Activated T-cell treated with anti-CD3 and anti-CD28 coated beads, Interleukin-2, amount 50 U/mL, for 1 hour (primary cell): ENCODE measurements around the gene GUK1.
A peak's percentile ranks its signal among the peaks of the same experiment; 100 is the strongest.

ENCODE experiments used
- DNase-seq: peaks from one replicate; pipeline ENCODE4 v3.0.0-alpha.2; 2020

Gene GUK1

DNA sequence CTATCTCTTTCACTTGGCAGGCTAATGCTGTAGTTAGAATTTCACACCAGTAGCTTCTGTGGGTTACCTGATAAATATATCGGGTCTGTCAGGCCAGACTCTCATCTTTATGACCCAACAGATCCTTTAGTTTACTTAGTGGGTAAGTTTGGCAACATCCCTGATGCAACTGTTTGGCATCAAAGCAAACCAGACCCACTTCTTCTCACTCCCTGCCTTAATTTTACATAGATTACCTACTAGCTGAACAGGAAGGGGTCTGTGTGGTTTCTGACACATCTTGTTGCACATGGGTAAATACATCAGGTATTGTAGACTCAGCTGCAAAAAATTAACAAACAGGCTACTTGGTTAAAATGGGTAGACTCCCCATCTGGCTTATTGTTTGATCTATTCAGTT is 3.2 kb upstream of the GUK1 start:
- DNase-seq = no peak

- no peak for DNase-seq
Observed at GRCh38 chr1:228139406-228139930, 611 bp upstream of the GUK1 start.

DNA sequence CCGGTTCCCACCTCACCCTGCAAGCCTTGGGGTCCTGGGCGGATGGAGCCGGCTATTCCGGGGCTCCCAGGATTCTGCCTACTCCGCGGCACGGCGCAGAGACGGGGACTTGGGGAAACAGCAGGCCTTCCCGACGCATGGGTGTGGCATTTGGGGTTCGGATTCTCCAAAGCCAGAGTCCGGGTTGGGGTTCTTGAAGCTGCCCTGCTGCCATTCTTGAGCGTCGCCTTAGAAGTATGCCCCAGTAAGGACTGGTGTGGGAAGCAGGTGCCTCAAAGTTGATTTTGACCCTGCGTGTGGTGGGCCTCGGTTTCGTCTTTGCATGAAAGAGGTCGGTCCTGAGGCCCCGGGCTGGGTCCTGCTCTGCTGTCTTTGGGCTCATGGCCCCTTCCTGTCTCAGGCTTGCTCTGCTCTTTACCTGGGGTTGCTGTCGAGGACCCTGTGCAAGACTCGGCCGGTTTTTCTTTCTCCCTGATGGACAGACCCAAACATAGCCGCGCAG is 696 bp downstream of the GUK1 start:
- DNase-seq = no peak

- peak; percentile 27 for DNase-seq
Observed at GRCh38 chr1:228141226-228142044, 1.4 kb downstream of the GUK1 start.

- DNase-seq = peak; percentile 26
Observed at GRCh38 chr1:228142155-228142691, 2.1 kb downstream of the GUK1 start.

DNA sequence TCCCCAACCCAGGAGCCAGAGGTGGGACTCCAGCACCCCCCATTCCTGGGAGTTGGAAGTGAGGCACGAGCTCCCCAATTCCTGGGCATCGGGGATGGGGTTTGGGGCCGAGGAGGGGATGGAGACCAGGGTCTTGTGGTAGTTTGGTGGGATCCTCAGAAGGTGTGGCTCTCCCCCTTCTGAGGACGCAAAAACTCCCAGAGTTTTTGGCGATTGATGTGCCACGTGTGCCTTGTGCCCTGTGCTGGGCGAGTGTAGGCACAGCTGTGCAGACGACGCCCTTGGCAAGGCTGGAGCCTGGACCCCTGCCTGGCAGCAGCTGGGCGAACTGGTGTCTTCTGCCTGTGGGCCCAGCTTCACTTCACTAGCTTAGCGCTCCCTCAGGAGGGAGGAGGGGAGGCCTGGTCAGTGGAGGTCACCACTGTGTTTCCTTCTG is 2.6 kb downstream of the GUK1 start:
- no peak for DNase-seq

DNA sequence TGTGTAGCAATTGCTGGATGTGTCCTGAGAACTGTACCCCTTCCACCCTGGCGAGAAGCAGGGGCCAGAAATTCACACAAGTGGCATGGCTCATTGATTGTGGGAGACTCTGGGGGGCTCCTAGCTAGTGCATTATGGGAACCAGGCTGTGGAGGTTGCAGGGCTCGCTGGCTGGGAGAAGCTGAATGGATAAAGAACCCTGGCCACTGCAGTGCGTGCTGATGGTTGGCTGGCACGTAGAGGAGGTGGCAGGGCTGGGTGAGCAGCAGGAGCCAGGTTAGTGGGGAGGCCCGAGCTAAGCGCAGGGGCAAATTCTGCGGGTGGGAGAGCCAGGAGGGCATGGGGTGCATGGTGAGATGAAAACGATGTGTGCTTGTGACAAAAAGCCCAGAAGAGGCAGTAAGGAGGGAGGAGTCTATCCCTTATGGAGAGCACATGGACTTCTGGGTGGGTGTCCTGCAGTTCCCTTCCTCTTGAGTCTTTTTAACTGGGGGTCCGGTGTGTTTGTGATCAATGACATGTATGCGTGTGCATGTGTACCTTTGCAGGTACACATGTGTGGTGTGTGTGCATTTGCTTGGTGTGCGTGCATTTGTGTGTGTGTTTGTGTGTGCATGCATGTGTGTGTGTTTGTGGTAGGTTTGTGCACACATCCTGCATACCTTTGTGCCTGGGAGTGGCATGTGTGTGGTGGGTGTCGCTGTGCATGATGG is 3.6 kb downstream of the GUK1 start:
- DNase-seq = no peak

DNA sequence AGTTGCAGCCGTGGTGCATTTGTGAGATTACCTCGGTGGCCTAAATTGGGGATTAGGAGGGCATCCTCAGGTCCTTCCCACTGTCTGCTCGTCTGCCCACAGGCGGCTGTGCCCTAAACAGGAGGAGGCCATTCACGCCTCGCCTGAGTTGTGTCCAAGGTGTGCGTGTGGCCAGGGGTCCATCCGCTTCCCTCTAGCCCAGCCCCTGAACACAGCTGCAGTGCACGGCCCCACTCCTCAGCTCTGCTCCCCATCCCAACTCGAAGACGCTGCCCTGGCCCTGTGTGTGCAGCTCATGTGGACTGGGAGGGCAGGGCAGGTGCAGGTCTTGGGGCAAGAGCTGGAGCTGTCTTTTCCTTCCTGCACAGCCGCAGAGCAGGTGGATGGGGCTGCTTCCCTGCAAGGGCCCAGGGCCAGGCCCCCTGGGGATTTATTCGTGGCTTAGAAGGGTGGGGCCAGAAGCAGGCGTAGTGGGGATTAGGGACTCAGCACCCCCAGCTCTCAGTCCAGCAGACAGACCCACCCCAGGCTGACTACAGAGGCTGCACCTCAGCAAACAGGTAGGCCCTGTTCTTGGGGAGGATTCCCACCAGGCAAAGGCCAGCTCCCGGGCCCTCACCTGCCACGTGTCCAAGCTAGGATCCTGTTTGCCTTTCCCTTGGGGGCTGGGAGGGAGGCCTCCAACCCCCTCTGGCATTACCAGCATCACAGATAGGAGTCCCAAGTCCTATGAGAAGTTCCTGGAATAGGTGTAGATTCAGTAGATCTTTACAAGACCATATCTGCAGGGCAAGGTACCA is 4.3 kb downstream of the GUK1 start:
- DNase-seq = peak; percentile 18

DNA sequence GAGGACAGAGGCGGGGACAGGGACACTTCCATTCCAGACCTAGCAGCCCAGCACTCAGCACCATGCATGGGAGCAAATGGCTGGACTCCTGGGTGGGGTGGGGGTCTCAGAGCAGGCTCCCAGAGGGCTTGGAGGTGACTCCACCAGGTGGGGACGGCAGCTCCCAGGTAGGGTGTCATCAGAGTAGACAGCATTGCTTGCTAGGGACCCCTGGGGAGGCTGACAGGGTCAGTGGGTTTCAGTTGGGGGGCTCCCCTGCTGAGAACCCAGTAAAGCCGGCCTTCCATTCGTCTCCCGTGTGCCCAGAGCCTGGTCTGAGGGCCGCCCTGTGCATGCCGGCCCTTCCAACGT is 4.9 kb downstream of the GUK1 start:
- DNase-seq = no peak

- peak; percentile 15 for DNase-seq
Observed at GRCh38 chr1:228145463-228146416, 5.7 kb downstream of the GUK1 start.

DNA sequence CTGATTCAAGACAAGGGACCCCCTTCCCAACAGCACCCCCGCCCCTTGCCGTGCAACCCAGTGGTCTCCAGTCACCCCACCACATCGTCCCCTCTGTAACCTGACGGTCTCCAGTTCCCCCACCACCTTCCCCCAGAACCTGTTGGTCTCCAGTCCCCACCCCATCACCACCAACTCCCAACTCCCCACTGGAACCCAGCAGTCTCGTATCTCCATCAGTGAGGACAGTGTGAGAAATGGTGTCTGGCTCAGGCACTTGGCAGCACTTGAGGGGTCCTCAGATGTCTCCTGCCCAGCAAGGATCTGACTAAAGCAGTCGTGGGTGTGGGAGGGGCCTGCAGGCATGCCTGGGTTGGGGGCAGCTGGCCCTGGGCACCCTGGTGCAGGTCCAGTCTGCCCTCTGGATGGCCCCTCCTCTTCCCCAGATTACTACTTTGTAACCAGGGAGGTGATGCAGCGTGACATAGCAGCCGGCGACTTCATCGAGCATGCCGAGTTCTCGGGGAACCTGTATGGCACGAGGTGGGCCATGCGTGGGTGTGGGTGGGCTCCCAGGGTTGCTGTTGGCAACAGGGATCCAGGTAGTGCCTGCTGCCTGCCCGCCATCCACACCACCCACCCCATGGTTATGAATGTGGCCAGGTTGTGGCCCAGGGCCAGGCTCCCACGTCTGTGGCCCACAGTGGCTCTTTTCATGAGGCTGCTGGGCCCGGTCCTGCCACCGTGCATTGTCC is 6.5 kb downstream of the GUK1 start:
- DNase-seq = no peak

DNA sequence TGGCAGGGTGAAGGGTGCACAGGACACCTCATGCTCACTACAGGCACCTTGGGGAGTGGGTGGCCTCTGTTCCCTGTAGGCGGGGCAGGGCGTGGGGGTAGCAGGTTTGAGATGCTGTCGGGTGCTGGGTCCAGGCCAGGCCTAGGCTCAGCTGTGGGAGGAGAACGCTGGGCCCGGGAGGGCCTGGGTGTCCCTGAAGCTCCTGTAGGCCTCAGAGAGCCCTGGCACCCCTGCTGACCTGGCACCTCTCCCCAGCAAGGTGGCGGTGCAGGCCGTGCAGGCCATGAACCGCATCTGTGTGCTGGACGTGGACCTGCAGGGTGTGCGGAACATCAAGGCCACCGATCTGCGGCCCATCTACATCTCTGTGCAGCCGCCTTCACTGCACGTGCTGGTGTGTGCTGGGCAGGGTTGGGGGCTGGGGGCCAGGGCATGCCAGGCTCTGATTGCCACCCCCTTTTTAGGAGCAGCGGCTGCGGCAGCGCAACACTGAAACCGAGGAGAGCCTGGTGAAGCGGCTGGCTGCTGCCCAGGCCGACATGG is 7.1 kb downstream of the GUK1 start:
- peak; percentile 17 for DNase-seq

GRCh38 chr1:228147768-228148167 is 7.7 kb downstream of the GUK1 start:
- no peak for DNase-seq

DNA sequence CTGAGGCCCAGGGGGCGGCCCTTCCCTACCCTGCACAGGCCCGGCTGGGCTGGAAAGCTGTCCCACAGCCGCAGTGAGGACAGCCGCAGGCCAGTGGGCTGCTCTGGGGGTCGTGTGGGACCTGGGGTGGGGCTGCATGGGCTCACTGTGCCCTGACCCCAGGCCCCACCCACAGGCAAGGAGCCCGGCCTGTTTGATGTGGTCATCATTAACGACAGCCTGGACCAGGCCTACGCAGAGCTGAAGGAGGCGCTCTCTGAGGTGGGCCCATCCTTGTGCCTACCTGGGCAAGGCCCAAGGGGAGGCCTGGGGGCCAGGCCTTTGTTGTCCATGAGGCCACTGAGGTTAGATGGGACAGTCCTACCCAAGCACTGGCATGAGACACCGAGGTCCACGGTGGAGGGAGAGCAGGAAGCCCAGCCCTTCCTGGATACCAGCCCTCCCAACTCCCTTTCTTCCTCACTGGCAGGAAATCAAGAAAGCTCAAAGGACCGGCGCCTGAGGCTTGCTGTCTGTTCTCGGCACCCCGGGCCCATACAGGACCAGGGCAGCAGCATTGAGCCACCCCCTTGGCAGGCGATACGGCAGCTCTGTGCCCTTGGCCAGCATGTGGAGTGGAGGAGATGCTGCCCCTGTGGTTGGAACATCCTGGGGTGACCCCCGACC is 8.2 kb downstream of the GUK1 start:
- DNase-seq = peak; percentile 14

GRCh38 chr1:228148935-228149405 is 8.9 kb downstream of the GUK1 start:
- peak; percentile 15 for DNase-seq

GRCh38 chr1:228149406-228150119 is 9.5 kb downstream of the GUK1 start, which contains the start of gene GJC2:
Gene GJC2, plus strand, starts transcription at chr1:228149930. Its CDS starts 7,829 bp downstream, at chr1:228157759.
- DNase-seq = peak; percentile 17

DNA sequence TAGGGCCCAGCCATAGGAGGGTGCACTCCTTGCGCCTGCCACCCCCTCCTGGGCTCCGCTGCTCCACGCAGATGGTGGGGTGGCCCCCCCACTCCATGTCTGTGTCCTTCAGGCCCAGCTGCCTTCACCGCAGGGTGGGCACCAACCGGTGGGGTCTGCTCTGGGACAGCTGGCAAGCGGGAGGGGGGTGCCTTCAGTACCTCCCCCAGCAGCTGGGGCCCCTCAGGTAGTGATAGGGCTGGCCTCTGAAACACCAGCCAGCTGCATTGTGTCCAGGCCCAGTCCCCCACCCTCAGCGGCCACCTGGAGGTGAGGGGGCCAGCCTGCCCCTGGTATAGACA is 10.0 kb downstream of the GUK1 start:
- DNase-seq = peak; percentile 21

GRCh38 chr1:228150461-228151179 is 10.5 kb downstream of the GUK1 start:
- DNase-seq = peak; percentile 17
